Osteoblast (primary cell): Measurements from ENCODE around the gene PRKAR1B. TPM values are rescaled to one million over a fixed set of nuclear protein-coding genes. Genes with fewer than 3 reads are reported as not detected.

Experiments used
- DNase-seq: peaks from one replicate; pipeline ENCODE4 v3.0.0; 2011; ENCODE audit warnings: low spot score, mixed read lengths; ENCODE audit not compliant: insufficient read length; ENCODE audit errors: missing footprints
- H2AFZ ChIP-seq: 2 replicates; pipeline ENCODE4 v1.6.0; 2011; ENCODE audit warnings: mild to moderate bottlenecking, low read length
- H3K27ac ChIP-seq: 2 replicates; pipeline ENCODE4 v1.5.1; 2011; ENCODE audit warnings: mild to moderate bottlenecking, low read depth, low read length, moderate library complexity
- H3K27me3 ChIP-seq: 2 replicates; pipeline ENCODE4 v1.6.0; 2012; ENCODE audit warnings: mild to moderate bottlenecking, control low read depth, inconsistent platforms, low read length, moderate library complexity; ENCODE audit not compliant: insufficient read depth
- H3K36me3 ChIP-seq: 2 replicates; pipeline ENCODE4 v1.5.1; 2011; ENCODE audit warnings: mild to moderate bottlenecking, low read length, control low read depth, moderate library complexity; ENCODE audit not compliant: insufficient read depth
- H3K4me1 ChIP-seq: 2 replicates; pipeline ENCODE4 v1.5.1; 2011; ENCODE audit warnings: mild to moderate bottlenecking, low read length, control low read depth, moderate library complexity; ENCODE audit not compliant: insufficient read depth
- H3K4me2 ChIP-seq: 2 replicates; pipeline ENCODE4 v1.6.0; 2011; ENCODE audit warnings: mild to moderate bottlenecking, low read length; ENCODE audit not compliant: insufficient read depth
- H3K4me3 ChIP-seq: fragments of 200-600 bp; sonication (generic); 3 replicates; pipeline ENCODE4 v1.5.1; 2012; ENCODE audit warnings: mild to moderate bottlenecking, low read length, inconsistent platforms; ENCODE audit not compliant: insufficient read depth
- H3K79me2 ChIP-seq: 2 replicates; pipeline ENCODE4 v1.6.0; 2012; ENCODE audit warnings: mild to moderate bottlenecking, low read length, control low read depth, inconsistent platforms; ENCODE audit not compliant: insufficient read depth
- H3K9me3 ChIP-seq: 2 replicates; pipeline ENCODE4 v1.5.1; 2011; ENCODE audit warnings: low read depth, low read length, control low read depth
- H4K20me1 ChIP-seq: 2 replicates; pipeline ENCODE4 v1.6.0; 2012; ENCODE audit warnings: mild to moderate bottlenecking, low read length, control low read depth; ENCODE audit not compliant: insufficient read depth
- total RNA-seq: library from RNA; depleted of rRNA; stranded (reverse); fragments of >200 nt; gene quantifications from 2 replicates; pipeline ENCODE4 v1.2.3, GENCODE V29; 2012
- TF ChIP-seq, protein P1 (sequence below): IDR thresholded peaks from 2 replicates; pipeline ENCODE4 v1.5.1; 2011; ENCODE audit warnings: mild to moderate bottlenecking, low read depth, low read length, moderate library complexity; ENCODE audit errors: extremely low read depth

PRKAR1B gene
- 5.9 and 6.5 TPM in 2 replicates for total RNA-seq

DNA sequence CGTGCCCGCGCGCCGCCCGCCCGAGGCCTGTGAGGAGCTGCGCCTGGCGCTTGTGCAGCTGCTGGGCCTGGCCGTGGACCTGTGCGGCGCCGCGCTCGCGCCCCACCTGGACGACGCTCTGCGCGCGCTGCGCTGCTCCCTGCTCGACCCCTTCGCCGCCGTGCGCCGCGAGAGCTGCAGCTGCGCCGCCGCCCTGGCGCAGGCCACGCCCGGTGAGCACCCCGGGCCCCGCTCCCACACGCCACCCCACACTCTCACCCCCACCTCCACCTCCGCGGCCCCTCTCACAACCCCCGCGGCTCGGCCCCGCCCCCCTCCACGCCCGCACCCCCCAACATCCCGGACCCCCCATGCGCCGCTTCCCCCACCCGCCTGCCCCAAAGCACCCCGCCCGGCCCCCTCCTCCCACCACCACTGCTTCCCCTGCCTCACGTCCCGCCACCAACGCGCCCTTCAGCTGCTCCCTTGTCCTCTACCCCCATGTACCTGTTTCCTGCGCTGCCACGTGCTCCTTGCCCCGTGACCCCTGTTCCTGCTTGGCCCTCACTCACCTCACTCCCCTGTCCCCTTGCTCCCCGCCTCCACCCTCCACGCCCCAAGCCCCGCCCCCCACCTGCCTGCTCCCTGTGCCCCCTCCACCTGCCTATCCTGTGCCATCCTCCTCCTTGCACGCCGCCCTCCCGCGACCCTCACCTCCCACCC, at the start of gene PRKAR1B:
Gene PRKAR1B (minus strand): TSS at position 178 of the 702 bp plus-strand sequence. CDS start 15,776 bp downstream, outside the sequence.
- Histone ChIP-seq H2AFZ (peak within 1 kb of the TSS; percentile 73), H4K20me1 (peaks cover 20% of the 10 kb centered on the region), H3K27ac (peak within 1 kb of the TSS; percentile 30), H3K9me3 (no peaks in the 10 kb centered on the region), H3K4me3 (peak within 1 kb of the TSS; percentile 78), H3K4me2 (peak within 1 kb of the TSS; percentile 82), H3K27me3 (no peaks in the 10 kb centered on the region), H3K79me2 (peaks cover 32% of the 10 kb centered on the region), H3K36me3 (peaks cover 18% of the 10 kb centered on the region), H3K4me1 (peaks cover 21% of the 10 kb centered on the region)
- TF ChIP-seq, protein P1, sequence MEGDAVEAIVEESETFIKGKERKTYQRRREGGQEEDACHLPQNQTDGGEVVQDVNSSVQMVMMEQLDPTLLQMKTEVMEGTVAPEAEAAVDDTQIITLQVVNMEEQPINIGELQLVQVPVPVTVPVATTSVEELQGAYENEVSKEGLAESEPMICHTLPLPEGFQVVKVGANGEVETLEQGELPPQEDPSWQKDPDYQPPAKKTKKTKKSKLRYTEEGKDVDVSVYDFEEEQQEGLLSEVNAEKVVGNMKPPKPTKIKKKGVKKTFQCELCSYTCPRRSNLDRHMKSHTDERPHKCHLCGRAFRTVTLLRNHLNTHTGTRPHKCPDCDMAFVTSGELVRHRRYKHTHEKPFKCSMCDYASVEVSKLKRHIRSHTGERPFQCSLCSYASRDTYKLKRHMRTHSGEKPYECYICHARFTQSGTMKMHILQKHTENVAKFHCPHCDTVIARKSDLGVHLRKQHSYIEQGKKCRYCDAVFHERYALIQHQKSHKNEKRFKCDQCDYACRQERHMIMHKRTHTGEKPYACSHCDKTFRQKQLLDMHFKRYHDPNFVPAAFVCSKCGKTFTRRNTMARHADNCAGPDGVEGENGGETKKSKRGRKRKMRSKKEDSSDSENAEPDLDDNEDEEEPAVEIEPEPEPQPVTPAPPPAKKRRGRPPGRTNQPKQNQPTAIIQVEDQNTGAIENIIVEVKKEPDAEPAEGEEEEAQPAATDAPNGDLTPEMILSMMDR, result no peak
- DNase-seq, result peak; percentile 90

DNA sequence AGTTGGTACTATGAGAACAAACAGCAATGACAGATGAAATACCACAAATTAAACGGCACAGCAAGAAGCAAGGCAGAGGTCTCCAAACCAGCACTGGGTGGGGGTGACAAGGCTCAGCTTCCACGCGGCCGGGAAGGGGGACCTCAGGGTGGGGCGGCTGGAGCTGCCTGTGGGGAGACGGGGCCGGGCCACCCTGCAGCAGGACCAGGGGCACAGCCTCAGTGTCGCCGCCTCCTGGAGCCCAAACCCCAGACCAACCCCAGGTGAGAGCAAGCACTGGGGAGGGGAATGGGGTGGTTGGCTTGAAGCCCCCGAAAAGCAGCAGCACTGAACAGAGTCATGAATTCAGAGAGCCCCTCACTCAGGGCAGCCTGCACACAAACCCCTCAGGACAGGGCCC, 49.3 kb upstream of the PRKAR1B start:
- Histone ChIP-seq H2AFZ (no peak overlapping the region), H3K36me3 (peaks cover 25% of the 10 kb centered on the region), H3K4me1 (peaks cover 2% of the 10 kb centered on the region), H4K20me1 (peaks cover 3% of the 10 kb centered on the region), H3K4me2 (no peak overlapping the region), H3K27me3 (no peaks in the 10 kb centered on the region), H3K27ac (no peak overlapping the region), H3K79me2 (no peaks in the 10 kb centered on the region), H3K9me3 (no peaks in the 10 kb centered on the region), H3K4me3 (no peak overlapping the region)
- TF ChIP-seq, protein P1, result no peak
- peak; percentile 53 for DNase-seq

DNA sequence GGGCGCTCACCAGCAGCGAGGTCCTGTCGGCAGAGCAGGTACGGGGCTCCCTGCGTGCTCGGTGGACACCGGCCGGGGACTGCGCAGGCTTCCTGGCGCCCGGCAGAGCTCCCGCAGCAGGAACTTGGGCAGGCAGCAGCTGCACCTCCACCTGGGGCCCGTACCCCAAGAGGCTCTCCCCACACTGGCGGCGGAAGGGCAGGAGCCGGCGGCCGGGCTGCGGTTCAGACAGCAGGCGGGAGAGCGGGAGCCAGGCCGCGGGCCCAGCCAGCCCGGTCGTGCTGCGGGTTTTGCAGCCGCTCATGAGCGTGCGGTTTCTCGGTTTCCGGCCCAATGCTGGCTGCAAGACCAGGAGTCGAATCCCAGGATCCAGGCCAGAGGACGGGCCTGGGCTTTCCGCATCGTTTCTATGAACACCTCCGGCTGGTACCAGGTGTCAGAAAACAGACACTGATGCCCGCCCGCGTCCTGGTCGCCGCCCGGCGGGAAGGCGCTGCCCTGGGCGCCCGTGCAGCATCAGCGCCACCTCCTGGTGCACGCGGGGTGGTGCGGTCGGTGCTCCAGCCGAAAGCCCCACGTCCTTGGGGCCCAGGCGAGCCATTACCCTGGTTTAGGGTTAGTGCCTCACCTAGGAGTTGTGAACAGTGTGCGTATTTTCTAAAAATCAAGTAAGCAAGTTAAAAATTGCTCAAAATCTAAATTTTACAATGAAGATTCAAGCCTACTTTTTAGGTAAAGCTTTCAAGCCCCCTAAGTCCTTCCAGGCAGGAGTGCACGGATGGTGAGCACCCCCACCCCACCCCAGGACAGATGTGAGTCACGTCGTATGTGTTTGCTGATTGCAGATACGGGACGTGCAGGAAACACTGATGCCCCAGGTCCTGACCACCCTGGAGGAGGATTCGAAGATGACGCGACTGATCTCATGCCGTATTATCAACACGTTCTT, 47.4 kb upstream of the PRKAR1B start:
- no peak overlapping the region for H2AFZ ChIP-seq
- H3K36me3 ChIP-seq, result peaks cover 13% of the 10 kb centered on the region
- peak; percentile 98 for DNase-seq
- H3K27ac ChIP-seq, result no peak overlapping the region
- H3K9me3 ChIP-seq, result no peaks in the 10 kb centered on the region
- H4K20me1 ChIP-seq, result peaks cover 3% of the 10 kb centered on the region
- H3K79me2 ChIP-seq, result no peaks in the 10 kb centered on the region
- H3K4me3 ChIP-seq, result no peak overlapping the region
- H3K4me1 ChIP-seq, result peaks cover 2% of the 10 kb centered on the region
- TF ChIP-seq, protein P1, result peak; percentile 79
- H3K27me3 ChIP-seq, result no peaks in the 10 kb centered on the region
- no peak overlapping the region for H3K4me2 ChIP-seq

- peak; percentile 69 for DNase-seq
- Histone ChIP-seq H2AFZ (no peak overlapping the region), H3K27me3 (no peaks in the 10 kb centered on the region), H3K79me2 (no peaks in the 10 kb centered on the region), H4K20me1 (peaks cover under 1% of the 10 kb centered on the region), H3K9me3 (no peaks in the 10 kb centered on the region), H3K36me3 (peaks cover 13% of the 10 kb centered on the region), H3K4me1 (no peaks in the 10 kb centered on the region), H3K4me2 (no peak overlapping the region), H3K27ac (no peak overlapping the region), H3K4me3 (no peak overlapping the region)
- TF ChIP-seq, protein P1, result no peak
Observed at GRCh38 chr7:773622-773915, 46.5 kb upstream of the PRKAR1B start.
